Muscle layer of colon (tissue), 2 donors: ENCODE data around the gene UVRAG.
"Not testable (repeated sequence)": the region's sequence is repeated elsewhere in the genome, so short reads cannot be mapped to it uniquely, and the experiment has no call there.

Source experiments
- H3K27ac ChIP-seq: one replicate; pipeline ENCODE4 v1.7.0; 2013; ENCODE audit warnings: low read depth, mild to moderate bottlenecking, low read length, moderate library complexity
- H3K27me3 ChIP-seq, 2 donors: one replicate each; pipeline ENCODE4 v1.7.0; 2013; ENCODE audit warnings: low read length in 2 of 2, mild to moderate bottlenecking in 2 of 2; ENCODE audit not compliant: insufficient read depth in 2 of 2, control insufficient read depth in 1 of 2
- H3K36me3 ChIP-seq: one replicate; pipeline ENCODE4 v1.7.0; 2013; ENCODE audit warnings: mild to moderate bottlenecking, low read length; ENCODE audit not compliant: insufficient read depth
- H3K4me1 ChIP-seq: one replicate; pipeline ENCODE4 v1.7.0; 2013; ENCODE audit warnings: mild to moderate bottlenecking, low read length; ENCODE audit not compliant: insufficient read depth
- H3K4me3 ChIP-seq, 2 donors: one replicate each; pipeline ENCODE4 v1.7.0; 2013; ENCODE audit warnings: low read length in 2 of 2, low read depth in 1 of 2, mild to moderate bottlenecking in 1 of 2, moderate library complexity in 1 of 2
- H3K9ac ChIP-seq: one replicate; pipeline ENCODE4 v1.7.0; 2013; ENCODE audit warnings: low read length
- H3K9me3 ChIP-seq: one replicate; pipeline ENCODE4 v1.7.0; 2013; ENCODE audit warnings: mild to moderate bottlenecking, low read length
- donor health status: abdominal sarcoma.
- donor health status: Adenocarcinoma of cecum.

Gene UVRAG

DNA sequence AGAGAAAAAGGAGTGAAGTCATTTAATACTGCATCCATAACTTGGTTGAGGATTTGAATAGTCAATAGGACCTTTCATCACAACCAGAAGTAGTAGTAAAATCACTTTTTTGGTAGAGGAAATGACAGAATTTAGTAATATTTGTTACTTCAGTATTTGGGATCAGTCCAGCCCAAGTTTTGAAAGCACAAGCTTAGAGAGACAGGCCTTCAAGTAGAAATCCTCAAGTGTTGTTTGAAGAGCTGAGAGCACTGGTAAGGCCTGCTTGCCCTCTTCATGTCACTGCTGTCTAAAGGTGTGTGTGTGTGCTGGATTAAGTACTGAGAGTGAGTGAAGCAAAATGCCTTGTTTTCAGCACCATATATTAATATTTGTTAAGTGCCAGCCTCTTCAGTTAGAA, 254.0 kb downstream of the UVRAG start:
- Histone ChIP-seq H3K27ac (no peak overlapping the region), H3K36me3 (peaks cover 8% of the 10 kb centered on the region), H3K27me3 (no peaks in the 10 kb centered on the region), H3K4me1 (no peaks in the 10 kb centered on the region), H3K4me3 (no peak overlapping the region), H3K9ac (no peak overlapping the region), H3K9me3 (no peaks in the 10 kb centered on the region)

DNA sequence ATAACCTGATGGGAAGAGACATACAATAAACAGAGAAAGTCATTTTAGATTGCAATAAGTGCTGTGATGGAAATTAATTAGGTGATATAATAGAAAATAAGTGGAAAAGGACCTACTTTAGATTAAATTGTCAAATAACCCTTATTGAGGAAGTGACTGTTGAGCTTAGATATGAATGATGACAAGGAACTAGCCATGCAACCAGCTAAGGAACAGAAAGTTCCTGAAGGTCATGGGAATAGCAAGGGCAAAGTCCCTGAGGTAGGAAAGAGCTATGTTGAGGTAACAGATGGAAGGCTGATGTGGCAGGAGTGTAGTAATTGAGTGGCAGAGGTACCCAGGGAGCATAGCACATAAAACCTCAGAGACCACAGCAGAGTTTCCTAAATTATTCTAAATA, 256.1 kb downstream of the UVRAG start:
- no peaks in the 10 kb centered on the region for H3K9me3 ChIP-seq
- H3K9ac ChIP-seq, result no peak overlapping the region
- no peaks in the 10 kb centered on the region for H3K27me3 ChIP-seq
- no peak overlapping the region for H3K4me3 ChIP-seq
- peaks cover 8% of the 10 kb centered on the region for H3K36me3 ChIP-seq
- peaks cover 4% of the 10 kb centered on the region for H3K4me1 ChIP-seq
- H3K27ac ChIP-seq, result no peak overlapping the region

DNA sequence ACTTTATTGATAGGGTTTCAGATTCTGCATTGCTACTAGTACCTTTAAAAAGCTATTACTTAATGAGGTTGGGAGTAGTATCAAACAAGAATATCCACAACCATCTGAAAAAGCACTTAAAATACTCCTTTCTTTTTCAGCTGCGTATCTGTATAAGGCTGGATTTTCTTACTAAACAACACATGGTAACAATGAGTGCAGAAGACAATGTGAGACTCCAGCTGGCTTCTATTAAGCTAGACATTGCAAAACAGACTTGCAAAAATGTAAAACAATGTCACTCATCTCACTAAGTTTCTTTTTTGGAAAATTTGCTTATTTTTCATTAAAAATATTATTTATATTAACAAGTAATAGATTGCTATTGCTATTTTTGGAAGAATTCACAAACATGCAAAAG, 258.7 kb downstream of the UVRAG start:
- no peak overlapping the region for H3K4me3 ChIP-seq
- H3K27me3 ChIP-seq, result no peaks in the 10 kb centered on the region
- H3K9ac ChIP-seq, result no peak overlapping the region
- no peak overlapping the region for H3K27ac ChIP-seq
- H3K9me3 ChIP-seq, result no peaks in the 10 kb centered on the region
- H3K4me1 ChIP-seq, result peaks cover 11% of the 10 kb centered on the region
- no peaks in the 10 kb centered on the region for H3K36me3 ChIP-seq

DNA sequence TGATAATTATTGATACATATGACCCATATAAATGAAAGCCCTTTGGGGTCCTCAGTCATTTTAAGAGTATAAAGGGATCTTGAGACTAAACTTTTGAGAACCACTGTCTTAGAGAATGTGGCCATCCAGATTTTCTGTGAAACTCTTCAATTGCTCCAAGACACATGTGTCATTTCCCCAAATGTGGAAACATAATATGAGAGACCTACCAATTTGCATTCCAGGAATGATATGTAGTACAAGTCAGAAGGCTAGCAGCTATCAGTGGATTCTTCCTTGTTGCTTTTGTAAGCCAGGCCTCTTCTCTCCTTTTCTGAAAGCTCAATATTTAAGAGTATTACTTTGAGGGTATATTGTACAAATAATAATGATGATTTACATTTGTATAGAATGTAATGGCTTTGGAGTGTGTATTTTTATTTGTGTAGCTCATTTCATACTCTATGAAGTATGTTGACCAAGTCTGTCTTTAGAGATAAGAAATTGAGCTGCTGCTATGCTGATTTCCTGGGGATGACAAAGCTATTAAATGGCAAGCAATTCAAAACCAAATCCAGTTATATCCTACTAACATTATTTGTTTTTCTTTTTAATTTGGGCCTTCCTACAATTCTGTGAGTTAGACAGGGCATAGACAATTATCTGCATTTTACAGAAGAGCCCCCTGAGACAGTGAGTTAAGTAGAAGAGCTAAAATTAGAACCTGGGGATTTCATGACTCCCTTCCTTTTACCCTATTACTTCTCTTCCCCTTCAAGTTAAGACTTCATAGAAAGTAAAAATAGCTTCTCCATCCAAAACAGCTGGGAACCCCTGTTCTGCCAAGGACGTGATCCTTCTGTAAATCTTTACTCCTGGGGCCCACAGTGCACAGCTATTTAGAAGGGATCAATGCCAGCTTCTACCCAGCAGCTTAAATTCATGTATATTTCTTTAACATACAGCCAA, 259.4 kb downstream of the UVRAG start:
- H3K27me3 ChIP-seq, result no peaks in the 10 kb centered on the region
- H3K9ac ChIP-seq, result no peak overlapping the region
- no peaks in the 10 kb centered on the region for H3K9me3 ChIP-seq
- no peaks in the 10 kb centered on the region for H3K36me3 ChIP-seq
- H3K27ac ChIP-seq, result no peak overlapping the region
- H3K4me1 ChIP-seq, result peaks cover 11% of the 10 kb centered on the region
- no peak overlapping the region for H3K4me3 ChIP-seq

DNA sequence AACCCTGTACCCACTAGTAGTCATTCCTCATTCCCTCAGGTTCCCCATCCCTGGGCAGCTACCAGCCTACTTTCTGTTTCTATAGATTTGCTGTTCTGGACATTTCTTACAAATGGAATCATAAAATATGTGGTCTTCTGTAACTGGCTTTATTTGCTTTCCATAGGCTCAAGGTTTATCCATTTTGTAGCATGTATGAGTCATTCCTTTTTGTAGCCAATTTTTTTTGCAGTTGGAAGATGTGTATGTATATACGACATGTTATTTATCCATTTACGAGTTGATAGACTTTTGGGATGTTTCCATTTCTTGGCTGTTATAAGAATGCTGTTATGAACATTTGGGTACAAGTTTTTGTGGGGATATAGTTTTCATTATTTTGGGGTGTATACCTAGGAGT, 260.7 kb downstream of the UVRAG start:
- Histone ChIP-seq H3K27me3 (no peaks in the 10 kb centered on the region), H3K9ac (no peak overlapping the region), H3K36me3 (no peaks in the 10 kb centered on the region), H3K4me1 (peaks cover 11% of the 10 kb centered on the region), H3K9me3 (no peaks in the 10 kb centered on the region), H3K4me3 (no peak overlapping the region), H3K27ac (no peak overlapping the region)

DNA sequence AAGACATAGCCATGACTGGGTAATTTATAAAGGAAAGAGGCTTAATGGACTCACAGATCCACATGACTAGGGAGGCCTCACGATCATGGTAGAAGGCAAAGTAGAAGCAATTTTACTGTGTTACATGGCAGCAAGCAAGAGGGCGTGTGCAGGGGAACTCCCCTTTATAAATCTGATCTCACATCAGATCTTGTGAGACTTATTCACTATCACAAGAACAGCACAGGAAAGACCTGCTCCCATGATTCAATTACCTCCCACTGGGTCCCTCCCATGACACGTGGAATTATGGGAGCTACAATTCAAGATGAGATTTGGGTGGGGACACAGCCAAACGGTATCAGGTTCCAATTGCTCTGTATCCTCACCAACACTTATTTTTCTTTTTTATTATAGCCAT, 261.2 kb downstream of the UVRAG start:
- not testable (repeated sequence) for H3K4me3 ChIP-seq, H3K9ac ChIP-seq, H3K27ac ChIP-seq, H3K9me3 ChIP-seq, H3K27me3 ChIP-seq, H3K36me3 ChIP-seq
- peaks cover 11% of the 10 kb centered on the region for H3K4me1 ChIP-seq

DNA sequence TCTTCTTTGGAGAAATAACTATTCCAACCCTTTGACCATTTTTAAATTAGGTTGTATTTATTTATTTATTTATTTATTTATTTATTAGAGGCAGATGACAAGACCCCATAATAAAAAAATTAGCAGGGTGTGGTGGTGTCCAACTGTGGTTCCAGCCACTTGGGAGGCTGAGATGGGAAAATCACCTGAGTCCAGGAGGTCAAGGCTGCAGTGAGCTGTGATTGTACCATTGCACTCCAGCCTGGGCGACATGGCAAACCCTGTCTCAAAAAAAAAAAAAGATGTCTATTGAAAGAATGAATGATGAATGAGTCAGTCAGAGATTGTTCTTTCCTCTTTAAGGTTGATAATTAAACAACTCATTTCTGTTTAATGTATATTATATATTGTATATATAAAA, 261.7 kb downstream of the UVRAG start:
- Histone ChIP-seq H3K4me1 (peaks cover 11% of the 10 kb centered on the region), H3K27ac (no peak overlapping the region), H3K4me3 (no peak overlapping the region), H3K9ac (no peak overlapping the region), H3K36me3 (no peaks in the 10 kb centered on the region), H3K27me3 (no peaks in the 10 kb centered on the region), H3K9me3 (no peaks in the 10 kb centered on the region)

DNA sequence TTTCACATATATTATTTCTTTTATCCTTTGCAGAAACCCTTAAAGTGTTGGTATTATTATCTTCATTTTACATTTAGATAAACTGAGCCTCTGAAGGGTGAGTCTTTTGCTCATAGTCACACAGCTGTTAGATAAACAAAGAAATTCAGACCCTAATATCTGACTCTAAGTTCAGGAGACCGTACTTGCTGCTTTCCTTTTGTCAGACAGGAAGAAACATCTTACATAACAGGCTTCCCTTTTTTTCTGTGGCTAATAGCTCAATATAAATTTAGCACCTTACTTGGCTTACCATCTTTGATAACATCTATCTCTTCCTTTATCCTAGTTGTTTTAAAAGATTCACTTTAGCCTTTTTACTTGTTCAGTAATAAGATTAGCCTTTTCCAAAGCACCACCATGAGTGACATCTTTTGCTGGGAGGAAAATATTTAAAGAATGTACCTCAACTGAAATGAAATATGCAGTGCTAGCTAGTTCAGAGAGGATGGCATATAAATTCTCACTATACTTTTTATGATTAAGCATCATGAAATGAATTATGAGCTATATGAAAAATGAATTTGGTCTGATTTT, 262.7 kb downstream of the UVRAG start:
- H3K4me1 ChIP-seq, result peaks cover 11% of the 10 kb centered on the region
- H3K9ac ChIP-seq, result no peak overlapping the region
- no peak overlapping the region for H3K27ac ChIP-seq
- H3K36me3 ChIP-seq, result no peaks in the 10 kb centered on the region
- H3K4me3 ChIP-seq, result no peak overlapping the region
- no peaks in the 10 kb centered on the region for H3K27me3 ChIP-seq
- H3K9me3 ChIP-seq, result no peaks in the 10 kb centered on the region

DNA sequence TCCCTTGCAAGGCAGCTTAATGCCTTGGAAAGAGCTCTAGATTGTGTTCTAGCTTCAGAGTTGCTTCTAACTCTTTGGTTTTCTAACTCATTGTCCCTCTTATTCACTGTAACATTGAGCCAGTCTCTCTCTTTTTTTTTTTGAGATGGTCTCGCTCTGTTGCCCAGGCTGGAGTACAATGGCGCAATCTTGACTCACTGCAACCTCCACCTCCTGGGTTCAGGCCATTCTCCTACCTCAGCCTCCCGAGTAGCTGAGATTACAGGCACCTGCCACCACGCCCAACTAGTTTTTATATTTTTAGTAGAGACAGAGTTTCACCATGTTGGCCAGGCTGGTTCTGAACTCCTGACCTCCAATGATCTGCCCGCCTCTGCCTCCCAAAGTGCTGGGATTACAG, 266.1 kb downstream of the UVRAG start:
- not testable (repeated sequence) for H3K27me3 ChIP-seq, H3K4me3 ChIP-seq, H3K9me3 ChIP-seq

DNA sequence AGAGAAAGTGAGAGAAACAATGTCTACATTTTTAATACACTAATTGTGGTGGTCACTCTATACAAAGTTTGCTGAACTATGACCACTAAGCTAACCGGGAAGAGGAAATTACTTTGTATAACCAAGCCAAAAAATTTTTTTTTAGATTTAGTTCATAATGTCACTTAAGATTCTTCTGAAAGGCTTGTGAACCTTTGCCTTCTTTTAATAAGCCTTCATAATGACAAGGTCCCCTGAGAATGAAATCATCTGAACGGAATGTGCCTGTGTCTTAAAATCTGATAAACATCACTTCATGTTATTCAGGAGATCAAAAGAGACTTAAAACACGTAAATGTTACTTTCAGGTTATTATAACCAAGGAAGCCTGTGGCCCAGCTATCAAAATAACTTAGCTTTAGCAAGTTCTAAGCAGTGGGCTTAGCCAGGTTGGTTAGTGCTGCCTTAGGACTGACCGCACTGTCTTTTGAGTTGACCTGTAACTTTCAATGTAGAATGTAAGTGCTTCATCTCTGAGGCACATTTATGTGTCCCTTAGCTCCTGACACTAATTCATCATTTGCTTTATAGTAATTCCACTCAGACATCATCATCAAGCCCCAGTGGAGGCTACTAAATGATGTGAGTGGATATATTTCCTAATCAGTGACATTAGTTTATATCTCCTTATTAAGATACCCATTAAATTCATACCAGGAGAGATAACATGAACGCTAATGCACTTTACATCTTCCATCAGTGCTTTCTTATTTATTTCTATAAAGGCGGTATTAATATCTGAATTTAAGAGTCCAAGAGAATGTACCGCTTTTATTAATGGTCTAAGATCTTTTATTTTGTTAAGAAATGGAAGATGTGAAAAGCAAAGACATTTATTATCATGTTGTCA, 268.8 kb downstream of the UVRAG start:
- no peak overlapping the region for H3K27ac ChIP-seq
- H3K9ac ChIP-seq, result no peak overlapping the region
- H3K4me1 ChIP-seq, result peaks cover 10% of the 10 kb centered on the region
- no peaks in the 10 kb centered on the region for H3K27me3 ChIP-seq
- H3K9me3 ChIP-seq, result no peaks in the 10 kb centered on the region
- no peaks in the 10 kb centered on the region for H3K36me3 ChIP-seq
- no peak overlapping the region for H3K4me3 ChIP-seq

More for the DNA sequence above, 266.1 kb downstream of the UVRAG start:
- not testable (repeated sequence) for H3K27ac ChIP-seq, H3K9ac ChIP-seq, H3K36me3 ChIP-seq
- H3K4me1 ChIP-seq, result peaks cover 17% of the 10 kb centered on the region

DNA sequence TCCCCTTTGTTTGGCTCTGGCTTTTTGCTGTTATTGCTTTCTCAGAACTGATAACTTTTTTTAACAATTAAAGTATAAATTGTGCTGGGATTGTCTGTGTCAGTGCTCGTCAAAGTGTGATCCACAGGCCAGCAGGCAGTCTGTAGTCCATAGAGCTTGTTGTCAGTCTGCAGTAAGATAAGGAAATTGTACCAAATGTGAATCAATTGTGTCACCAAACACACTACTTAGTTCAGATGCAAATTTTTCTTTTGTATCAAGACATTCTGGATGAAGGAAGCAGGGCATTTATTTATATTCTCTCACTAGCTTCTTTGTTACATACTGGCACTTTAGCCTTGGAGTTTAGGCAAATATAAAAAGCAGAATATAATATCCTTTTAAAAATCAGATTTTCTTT, 270.3 kb downstream of the UVRAG start:
- Histone ChIP-seq H3K4me1 (peaks cover 10% of the 10 kb centered on the region), H3K9me3 (no peaks in the 10 kb centered on the region), H3K4me3 (no peak overlapping the region), H3K9ac (no peak overlapping the region), H3K27ac (no peak overlapping the region), H3K27me3 (no peaks in the 10 kb centered on the region), H3K36me3 (no peaks in the 10 kb centered on the region)
